22Rv1 (cell line): ENCODE data around the gene MPV17L.

ENCODE experiments used
- H3K27ac ChIP-seq: fragments of 450-650 bp; 2 replicates; pipeline ENCODE4 v1.5.1; 2017
- CTCF ChIP-seq: fragments of 450-650 bp; IDR thresholded peaks from 2 replicates; pipeline ENCODE4 v1.5.1; 2017; ENCODE audit warnings: mild to moderate bottlenecking
- ZFX ChIP-seq: fragments of 450-650 bp; IDR thresholded peaks from 2 replicates; pipeline ENCODE4 v1.6.1; 2017; ENCODE audit warnings: antibody characterized with exemption, borderline replicate concordance

Gene MPV17L

GRCh38 chr16:15434425-15435215 lies 39.1 kb downstream of the MPV17L start, which contains the start of gene BMERB1:
TSS of gene BMERB1 (plus strand) at chr16:15434588. CDS start at chr16:15434654, 66 bp downstream.
- TF ChIP-seq ZFX (no peak), CTCF (no peak)
- H3K27ac ChIP-seq: no peak within 1 kb of the TSS

GRCh38 chr16:15435216-15435864 lies 39.8 kb downstream of the MPV17L start:
- no peak overlapping the region for H3K27ac ChIP-seq
- TF ChIP-seq ZFX (no peak), CTCF (0 out of 2 replicates have a peak, but pooled peaks have one; percentile 7)

GRCh38 chr16:15439102-15439501 lies 43.5 kb downstream of the MPV17L start:
- H3K27ac ChIP-seq: no peak overlapping the region

GRCh38 chr16:15439521-15439920 lies 44.0 kb downstream of the MPV17L start:
- H3K27ac ChIP-seq: 0 out of 2 replicates have a peak overlapping the region, but pooled peaks have one; percentile 35

More at GRCh38 chr16:15439102-15439501, 43.5 kb downstream of the MPV17L start:
- TF ChIP-seq CTCF (no peak), ZFX (no peak)

GRCh38 chr16:15440852-15441251 lies 45.3 kb downstream of the MPV17L start:
- TF ChIP-seq CTCF: no peak
- TF ChIP-seq ZFX: no peak
- H3K27ac ChIP-seq: no peak overlapping the region

More at GRCh38 chr16:15439521-15439920, 44.0 kb downstream of the MPV17L start:
- TF ChIP-seq ZFX (no peak), CTCF (no peak)

GRCh38 chr16:15442140-15442539 lies 46.6 kb downstream of the MPV17L start:
- peak overlapping the region; percentile 47 for H3K27ac ChIP-seq

GRCh38 chr16:15443753-15444152 lies 48.2 kb downstream of the MPV17L start:
- H3K27ac ChIP-seq: no peak overlapping the region
- TF ChIP-seq ZFX: no peak

GRCh38 chr16:15444264-15444663 lies 48.7 kb downstream of the MPV17L start:
- no peak overlapping the region for H3K27ac ChIP-seq
- no peak for TF ChIP-seq ZFX
